K562 (cell line): Measurements from ENCODE around the gene SRGAP2B. TPM values are rescaled to one million over a fixed set of nuclear protein-coding genes. Genes with fewer than 3 reads are reported as not detected.
"Not testable (repeated sequence)": the region's sequence is repeated elsewhere in the genome, so short reads cannot be mapped to it uniquely, and the experiment has no call there.

ENCODE experiments used
- ATAC-seq: fragments of 200-7000 bp; cut with Tn5 transposase; 3 replicates; pipeline ENCODE4 v1.9.1; 2020; ENCODE audit warnings: moderate library complexity
- BruUV-seq: library from RNA; stranded (reverse); fragments of 400-500 nt; replicated peaks from 2 replicates; lab custom pipeline; 2021; lab: Mats Ljungman, UMichigan
- CTCF ChIA-PET: fragments of 300-600 bp; formaldehyde crosslinking; extraction: SDS; loops from one replicate; lab custom pipeline; 2021; ENCODE audit warnings: low intra/inter-chr PET ratio; lab: Yijun Ruan, JAX
- POLR2A ChIA-PET: fragments of 300-600, 350-650 bp; sonication (Branson Sonifier 250); formaldehyde crosslinking; extraction: SDS; loops from one replicate; lab custom pipeline; 2021; ENCODE audit warnings: antibody characterized with exemption, inconsistent platforms; lab: Yijun Ruan, JAX
- DNase-seq, 4 experiments: peaks; one replicate each; pipeline versions ENCODE4 v3.0.0 to v3.0.0-alpha.2; 2011 to 2018; ENCODE audit warnings: low spot score in 3 of 4, mixed read lengths in 3 of 4; ENCODE audit errors: extremely low read depth in 1 of 4
- FAIRE-seq: peaks from 2 replicates; lab custom pipeline; 2011; peaks lifted over from hg19 to GRCh38; lab: Jason Lieb, UNC
- H2AFZ ChIP-seq: 2 replicates; pipeline ENCODE4 v1.6.0; 2011; ENCODE audit warnings: low read depth, low read length, control low read depth, inconsistent platforms
- H3K27ac ChIP-seq: fragments of 200-600 bp; 3 replicates; pipeline ENCODE4 v1.8.0; 2011; ENCODE audit warnings: low read depth, mild to moderate bottlenecking, control low read depth, inconsistent platforms, low read length, moderate library complexity, mixed read lengths; ENCODE audit errors: extremely low read depth
- H3K27me3 ChIP-seq, 2 experiments: fragments of 300-600 bp in 1 of 2; 2 replicates in 1 of 2; 3 replicates in 1 of 2; pipeline versions ENCODE4 v1.6.0 to v1.8.0; 2011; ENCODE audit warnings: inconsistent platforms in 2 of 2, low read length in 2 of 2, mild to moderate bottlenecking in 1 of 2, mixed read lengths in 1 of 2, moderate library complexity in 1 of 2; ENCODE audit not compliant: control insufficient read depth in 2 of 2, insufficient read depth in 2 of 2
- H3K36me3 ChIP-seq: fragments of 300-600 bp; 3 replicates; pipeline ENCODE4 v1.8.0; 2011; ENCODE audit warnings: mild to moderate bottlenecking, low read length, inconsistent platforms; ENCODE audit not compliant: control insufficient read depth, insufficient read depth
- H3K4me1 ChIP-seq, 2 experiments: fragments of 200-600 bp in 1 of 2; replicated peaks in 1 of 2; 2 replicates in 1 of 2; 3 replicates in 1 of 2; pipeline versions ENCODE4 v1.5.1 to v1.8.0; 2011; ENCODE audit warnings: inconsistent platforms in 2 of 2, low read length in 2 of 2, mild to moderate bottlenecking in 1 of 2, mixed read lengths in 1 of 2, moderate library complexity in 1 of 2; ENCODE audit not compliant: control insufficient read depth in 2 of 2, insufficient read depth in 2 of 2
- H3K4me2 ChIP-seq: 2 replicates; pipeline ENCODE4 v1.6.1; 2011; ENCODE audit warnings: low read length, control low read depth, inconsistent platforms, mixed read lengths; ENCODE audit not compliant: insufficient read depth
- H3K4me3 ChIP-seq: fragments of 200-600 bp; sonication (generic), shearing (Covaris generic); 2 replicates; pipeline ENCODE4 v1.5.1; 2016; ENCODE audit warnings: control low read depth, inconsistent platforms
- H3K79me2 ChIP-seq: fragments of 200-600 bp; 3 replicates; pipeline ENCODE4 v1.8.0; 2011; ENCODE audit warnings: low read length, inconsistent platforms; ENCODE audit not compliant: control insufficient read depth, insufficient read depth
- H3K9ac ChIP-seq, 2 experiments: 2 replicates each; pipeline versions ENCODE4 v1.6.0 to v1.6.1; 2011; ENCODE audit warnings: low read depth in 2 of 2, low read length in 2 of 2, control low read depth in 1 of 2, inconsistent platforms in 1 of 2, mild to moderate bottlenecking in 1 of 2, mixed read lengths in 1 of 2; ENCODE audit not compliant: insufficient read depth in 1 of 2
- H3K9me1 ChIP-seq: one replicate; pipeline ENCODE4 v1.6.0; 2011; ENCODE audit warnings: inconsistent platforms, mild to moderate bottlenecking, low read length, moderate library complexity; ENCODE audit not compliant: control insufficient read depth, insufficient read depth
- H3K9me3 ChIP-seq: replicated peaks from 2 replicates; pipeline ENCODE4 v1.5.1; 2011; ENCODE audit warnings: low read depth, low read length, inconsistent platforms; ENCODE audit not compliant: control insufficient read depth, insufficient read depth
- H4K20me1 ChIP-seq: replicated peaks from 2 replicates; pipeline ENCODE4 v1.6.1; 2011; ENCODE audit warnings: low read length, inconsistent platforms, mixed read lengths; ENCODE audit not compliant: control insufficient read depth, insufficient read depth
- WGBS: fragments of 100-300 bp; shearing (Covaris generic); methylation state at CpG from one replicate; pipeline ENCODE4 v1.1.6; 2016; ENCODE audit warnings: low coverage, mixed read lengths; ENCODE audit not compliant: insufficient coverage; ENCODE audit errors: missing lambda C conversion rate; 5-methylcytosine and 5-hydroxymethylcytosine counted together
- in situ Hi-C: fragments of 300-500 bp; cut with MboI; formaldehyde crosslinking; loops from 4 replicates; pipeline ENCODE4 v1.15.0; 2018; ENCODE audit warnings: inconsistent platforms, mixed read lengths
- intact Hi-C: fragments of 100-400 bp; cut with micrococcal nuclease; formaldehyde crosslinking; loops from 2 replicates; pipeline ENCODE4 v1.14.2; 2022
- polyA plus RNA-seq, 8 experiments: library from polyadenylated mRNA; depleted of rRNA in 4 of 8; stranded (reverse) in 5 of 8; unstranded in 3 of 8; fragments of >200 nt; fragmentation: Nextera tagmentation in 2 of 8; fragmentation: Illumina TruSeq in 1 of 8; extraction: Ambion mirVana in 2 of 8; extraction: Trizol in 1 of 8; gene quantifications; 2 replicates each; pipeline versions ENCODE4 v1.2.1 to v1.2.3, GENCODE V29; 2011 to 2014; ENCODE audit warnings: inconsistent platforms in 1 of 8, missing spikeins in 1 of 8
- total RNA-seq, 7 experiments: library from RNA; depleted of rRNA in 6 of 7; stranded (reverse); fragments of >200 nt in 6 of 7; fragmentation: Illumina TruSeq in 2 of 7; extraction: Trizol in 2 of 7; gene quantifications; 2 replicates each; pipeline versions ENCODE4 v1.2.1 to v1.2.3, GENCODE V29; 2011 to 2021; ENCODE audit warnings: low replicate concordance in 1 of 7

The SRGAP2B gene
- total and polyA plus RNA-seq, 9 of the 15 experiments (the other 6 are each of a cell fraction or from before 2014, with no cell fraction given), result 2.5 to 17.6 (median 4.0) TPM

GRCh38 chr1:145022259-145022658 lies 72.9 kb downstream of the SRGAP2B start:
- H3K4me1 ChIP-seq, H3K9me3 ChIP-seq, CTCF ChIA-PET, H4K20me1 ChIP-seq, FAIRE-seq, BruUV-seq, DNase-seq, H2AFZ ChIP-seq, H3K4me3 ChIP-seq, in situ Hi-C loops, H3K9ac ChIP-seq, H3K27me3 ChIP-seq, H3K27ac ChIP-seq, H3K4me2 ChIP-seq, H3K36me3 ChIP-seq, H3K79me2 ChIP-seq, H3K9me1 ChIP-seq, POLR2A ChIA-PET, intact Hi-C loops: not testable (repeated sequence)
- peak; percentile 34 for ATAC-seq
- WGBS, result no CpG with 5 or more reads among the region's 2 CpGs

- no CpG with 5 or more reads among the region's 4 CpGs for WGBS
- BruUV-seq, H2AFZ ChIP-seq, POLR2A ChIA-PET, H3K27me3 ChIP-seq, H3K9ac ChIP-seq, H3K27ac ChIP-seq, intact Hi-C loops, H3K4me2 ChIP-seq, DNase-seq, H3K9me3 ChIP-seq, in situ Hi-C loops, H3K9me1 ChIP-seq, H3K79me2 ChIP-seq, CTCF ChIA-PET, H3K4me3 ChIP-seq, H3K4me1 ChIP-seq, ATAC-seq, FAIRE-seq, H3K36me3 ChIP-seq, H4K20me1 ChIP-seq: not testable (repeated sequence)
Observed at GRCh38 chr1:145021749-145022148, 73.4 kb downstream of the SRGAP2B start.
